ENCODE measurements around the gene TOR3A.
"Not testable (repeated sequence)": the region's sequence is repeated elsewhere in the genome, so short reads cannot be mapped to it uniquely, and the experiment has no call there.

Gene TOR3A

DNA sequence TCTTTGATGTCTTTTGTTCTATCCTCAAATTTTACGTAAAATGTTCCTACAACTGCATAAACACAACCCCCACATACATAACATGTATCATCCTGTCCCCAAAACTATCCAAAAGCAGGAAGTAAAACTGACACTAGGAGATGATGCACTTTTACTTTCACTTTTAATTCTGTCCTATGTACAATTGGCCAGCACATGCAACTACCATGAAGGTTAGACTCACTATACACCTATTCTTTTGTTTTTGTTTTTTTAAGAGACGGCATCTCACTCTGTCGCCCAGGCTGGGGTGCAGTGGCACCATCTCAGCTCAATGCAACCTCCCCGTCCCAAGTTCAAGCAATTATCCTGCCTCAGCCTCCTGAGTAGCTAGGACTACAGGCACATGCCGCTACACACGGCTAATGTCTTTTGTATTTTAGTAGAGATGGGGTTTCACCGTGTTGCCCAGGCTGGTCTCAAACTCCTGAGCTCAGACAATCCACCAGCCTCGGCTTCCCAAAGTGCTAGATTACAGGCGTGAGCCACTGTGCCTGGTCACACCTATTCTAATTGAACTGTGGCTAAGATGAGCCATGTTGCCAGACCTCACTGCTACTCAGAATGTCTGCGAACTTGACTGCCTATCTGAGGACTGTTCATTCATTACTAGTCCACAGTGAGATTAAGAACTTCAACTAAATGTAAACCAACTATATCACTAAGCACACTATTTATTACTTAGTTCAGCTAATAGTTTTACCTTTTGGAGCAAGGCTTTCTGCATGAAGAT lies 48.0 kb downstream of the TOR3A start:
- Mint-ChIP-seq H3K9me3 (no peaks in the 10 kb centered on the region), H3K36me3 (ENCODE audit: insufficient read depth) (peaks cover 5% of the 10 kb centered on the region), H3K4me3 (peak overlapping the region; percentile 63 to 70), H3K27ac (peak overlapping the region; percentile 83 to 87), H3K4me1 (ENCODE audit: low read depth in 2 of 2) (peaks cover 4 to 9% of the 10 kb centered on the region in 2 donors), H3K27me3 (no peaks in the 10 kb centered on the region)
- ATAC-seq (replicated peaks) (peak; percentile 97), DNase-seq (peak; percentile 4 to 35 (median 6))

DNA sequence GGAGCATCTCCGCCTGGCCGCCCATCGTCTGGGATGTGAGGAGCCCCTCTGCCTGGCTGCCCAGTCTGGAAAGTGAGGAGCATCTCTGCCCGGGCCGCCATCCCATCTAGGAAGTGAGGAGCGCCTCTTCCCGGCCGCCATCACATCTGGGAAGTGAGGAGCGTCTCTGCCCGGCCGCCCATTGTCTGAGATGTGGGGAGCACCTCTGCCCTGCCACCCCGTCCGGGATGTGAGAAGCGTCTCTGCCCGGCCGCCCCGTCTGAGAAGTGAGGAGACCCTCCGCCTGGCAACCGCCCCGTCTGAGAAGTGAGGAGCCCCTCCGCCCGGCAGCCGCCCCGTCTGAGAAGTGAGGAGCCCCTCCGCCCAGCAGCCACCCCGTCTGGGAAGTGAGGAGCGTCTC lies 53.3 kb downstream of the TOR3A start:
- not testable (repeated sequence) for H3K9me3 Mint-ChIP-seq; H3K27ac Mint-ChIP-seq; H3K4me3 Mint-ChIP-seq; H3K27me3 Mint-ChIP-seq; DNase-seq; H3K36me3 Mint-ChIP-seq (ENCODE audit: insufficient read depth); ATAC-seq (replicated peaks)
- peaks cover 3 to 10% of the 10 kb centered on the region in 2 donors for H3K4me1 Mint-ChIP-seq (ENCODE audit: low read depth in 2 of 2)

GRCh38 chr1:179135707-179136106 lies 53.8 kb downstream of the TOR3A start:
- H3K27ac Mint-ChIP-seq; H3K4me1 Mint-ChIP-seq (ENCODE audit: low read depth in 2 of 2); H3K27me3 Mint-ChIP-seq; DNase-seq; ATAC-seq (replicated peaks); H3K36me3 Mint-ChIP-seq (ENCODE audit: insufficient read depth); H3K9me3 Mint-ChIP-seq; H3K4me3 Mint-ChIP-seq: not testable (repeated sequence)

DNA sequence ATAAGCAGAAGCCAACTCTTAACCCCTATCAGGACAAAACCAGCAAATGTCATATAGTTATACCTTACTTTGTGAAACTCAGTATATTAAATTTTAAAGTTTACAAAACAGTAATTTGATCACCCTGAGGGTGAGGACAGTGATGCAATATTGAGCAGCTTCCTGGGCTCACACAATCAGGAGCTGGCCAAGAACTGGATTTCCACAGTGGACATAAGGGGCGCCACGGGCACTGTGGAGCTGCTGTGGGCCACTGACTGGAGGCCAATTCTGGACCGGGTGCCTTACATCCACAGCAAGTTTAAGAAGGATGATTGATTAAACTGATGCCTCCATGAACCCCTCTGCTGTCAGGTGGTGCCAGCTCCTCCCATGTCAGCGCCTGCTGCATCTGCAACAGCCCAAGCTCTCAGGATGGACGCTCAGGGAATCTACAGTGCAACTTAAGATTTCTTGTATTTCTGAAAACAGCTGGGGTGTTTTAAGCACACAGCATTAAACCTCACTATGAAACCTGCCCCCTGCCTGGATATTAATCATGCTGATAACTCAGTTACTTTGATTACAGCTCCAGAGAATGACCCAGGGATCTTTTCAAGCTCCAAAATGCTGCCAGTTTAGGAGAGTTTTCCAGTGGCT lies 55.9 kb downstream of the TOR3A start:
- H3K36me3 Mint-ChIP-seq (ENCODE audit: insufficient read depth) = no peaks in the 10 kb centered on the region
- no peak overlapping the region for H3K4me3 Mint-ChIP-seq
- H3K4me1 Mint-ChIP-seq (ENCODE audit: low read depth in 2 of 2) = peaks cover 6 to 19% of the 10 kb centered on the region in 2 donors
- DNase-seq (no peak), ATAC-seq (replicated peaks) (no peak)
- peak overlapping the region in 1 of 2 donors; percentile 16 for H3K27ac Mint-ChIP-seq
- H3K9me3 Mint-ChIP-seq = no peaks in the 10 kb centered on the region
- H3K27me3 Mint-ChIP-seq = no peaks in the 10 kb centered on the region

DNA sequence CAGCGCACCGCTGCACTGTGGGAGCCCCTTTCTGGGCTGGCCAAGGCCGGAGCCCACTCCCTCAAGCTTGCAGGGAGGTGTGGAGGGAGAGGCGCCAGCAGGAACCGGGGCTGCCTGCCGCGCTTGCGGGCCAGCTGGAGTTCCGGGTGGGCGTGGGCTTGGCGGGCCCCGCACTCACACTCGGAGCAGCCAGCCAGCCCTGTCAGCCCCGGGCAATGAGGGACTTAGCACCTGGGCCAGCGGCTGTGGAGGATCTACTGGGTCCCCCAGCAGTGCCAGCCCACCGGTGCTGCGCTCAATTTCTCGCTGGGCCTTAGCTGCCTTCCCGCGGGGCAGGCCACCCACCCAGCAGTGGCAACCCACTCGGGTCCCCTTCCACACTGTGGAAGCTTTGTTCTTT lies 56.9 kb downstream of the TOR3A start:
- ATAC-seq (replicated peaks); DNase-seq; H3K4me3 Mint-ChIP-seq; H3K9me3 Mint-ChIP-seq; H3K27me3 Mint-ChIP-seq; H3K36me3 Mint-ChIP-seq (ENCODE audit: insufficient read depth); H3K27ac Mint-ChIP-seq: not testable (repeated sequence)
- H3K4me1 Mint-ChIP-seq (ENCODE audit: low read depth in 2 of 2) = peaks cover 8 to 25% of the 10 kb centered on the region in 2 donors

GRCh38 chr1:179141592-179142251 lies 59.9 kb downstream of the TOR3A start:
- no peak for DNase-seq
- no peak overlapping the region for H3K4me3 Mint-ChIP-seq
- H3K27ac Mint-ChIP-seq = no peak overlapping the region

DNA sequence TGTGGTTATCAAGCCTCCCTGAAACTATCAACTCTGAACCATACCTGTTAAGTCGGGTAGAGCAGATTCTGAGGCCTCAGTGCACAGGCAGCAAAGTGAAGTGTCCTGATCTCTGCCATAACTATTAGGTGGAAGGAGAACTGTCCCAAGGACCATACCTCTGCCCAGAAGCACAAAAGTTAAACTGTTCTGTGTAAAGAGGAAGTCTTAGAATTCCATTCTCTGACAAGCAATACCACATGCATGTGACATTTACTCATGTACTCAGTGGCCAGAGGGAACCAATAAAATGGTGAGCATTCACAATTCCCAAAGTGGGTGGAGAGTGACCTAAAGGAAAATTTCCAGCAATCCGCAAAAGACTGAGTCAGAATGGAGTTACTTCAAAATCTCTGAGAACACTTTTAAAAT lies 61.0 kb downstream of the TOR3A start:
- H3K4me3 Mint-ChIP-seq = no peak overlapping the region
- peak; percentile 40 for ATAC-seq (replicated peaks)

More at GRCh38 chr1:179141592-179142251, 59.9 kb downstream of the TOR3A start:
- ATAC-seq (replicated peaks) = no peak
- Mint-ChIP-seq H3K9me3 (no peaks in the 10 kb centered on the region), H3K4me1 (ENCODE audit: low read depth in 2 of 2) (peaks cover 8 to 25% of the 10 kb centered on the region in 2 donors), H3K36me3 (ENCODE audit: insufficient read depth) (no peaks in the 10 kb centered on the region), H3K27me3 (no peaks in the 10 kb centered on the region)

DNA sequence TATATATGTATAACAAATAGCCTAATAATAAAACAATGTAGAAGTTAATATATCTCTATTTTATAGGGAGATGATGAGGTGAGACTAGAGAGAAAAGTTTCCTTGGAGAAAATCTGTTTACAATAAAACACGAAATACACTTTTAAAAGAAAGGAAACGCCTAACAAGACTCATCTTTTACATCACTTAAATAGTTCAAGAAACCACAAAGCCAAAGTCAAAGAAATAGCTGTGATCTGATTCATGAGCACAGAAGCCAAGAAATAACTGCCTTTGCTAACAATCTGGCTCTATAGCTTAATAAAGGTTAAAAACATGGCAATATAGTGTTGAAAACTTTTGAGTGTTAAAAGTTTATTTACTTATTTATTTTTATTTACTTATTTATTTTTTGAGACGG lies 61.5 kb downstream of the TOR3A start:
- DNase-seq (no peak), ATAC-seq (replicated peaks) (no peak)
- Mint-ChIP-seq H3K27ac (peak overlapping the region in 1 of 2 donors; percentile 69), H3K36me3 (ENCODE audit: insufficient read depth) (no peaks in the 10 kb centered on the region), H3K27me3 (no peaks in the 10 kb centered on the region), H3K4me1 (ENCODE audit: low read depth in 2 of 2) (peaks cover 8 to 25% of the 10 kb centered on the region in 2 donors), H3K4me3 (no peak overlapping the region), H3K9me3 (no peaks in the 10 kb centered on the region)

More for the DNA sequence above, 61.0 kb downstream of the TOR3A start:
- H3K9me3 Mint-ChIP-seq = no peaks in the 10 kb centered on the region
- H3K27ac Mint-ChIP-seq = peak overlapping the region in 1 of 2 donors; percentile 69
- H3K36me3 Mint-ChIP-seq (ENCODE audit: insufficient read depth) = no peaks in the 10 kb centered on the region
- DNase-seq = no peak
- H3K27me3 Mint-ChIP-seq = no peaks in the 10 kb centered on the region
- H3K4me1 Mint-ChIP-seq (ENCODE audit: low read depth in 2 of 2) = peaks cover 8 to 25% of the 10 kb centered on the region in 2 donors

GRCh38 chr1:179144626-179145025 lies 62.8 kb downstream of the TOR3A start:
- Mint-ChIP-seq H3K27me3 (no peaks in the 10 kb centered on the region), H3K36me3 (ENCODE audit: insufficient read depth) (no peaks in the 10 kb centered on the region), H3K4me1 (ENCODE audit: low read depth in 2 of 2) (peaks cover 5 to 19% of the 10 kb centered on the region in 2 donors), H3K27ac (no peak overlapping the region), H3K9me3 (no peaks in the 10 kb centered on the region), H3K4me3 (no peak overlapping the region)
- no peak for ATAC-seq (replicated peaks)
- DNase-seq = no peak

GRCh38 chr1:179145521-179145920 lies 63.7 kb downstream of the TOR3A start:
- no peak overlapping the region for H3K27ac Mint-ChIP-seq
- no peaks in the 10 kb centered on the region for H3K9me3 Mint-ChIP-seq
- H3K4me1 Mint-ChIP-seq (ENCODE audit: low read depth in 2 of 2) = peaks cover 5 to 19% of the 10 kb centered on the region in 2 donors
- H3K36me3 Mint-ChIP-seq (ENCODE audit: insufficient read depth) = no peaks in the 10 kb centered on the region
- ATAC-seq (replicated peaks) (no peak), DNase-seq (no peak)
- H3K27me3 Mint-ChIP-seq = no peaks in the 10 kb centered on the region
- no peak overlapping the region for H3K4me3 Mint-ChIP-seq
